ENCODE data around the gene SEZ6L.
A peak's percentile ranks its signal among the peaks of the same experiment; 100 is the strongest.

DNA sequence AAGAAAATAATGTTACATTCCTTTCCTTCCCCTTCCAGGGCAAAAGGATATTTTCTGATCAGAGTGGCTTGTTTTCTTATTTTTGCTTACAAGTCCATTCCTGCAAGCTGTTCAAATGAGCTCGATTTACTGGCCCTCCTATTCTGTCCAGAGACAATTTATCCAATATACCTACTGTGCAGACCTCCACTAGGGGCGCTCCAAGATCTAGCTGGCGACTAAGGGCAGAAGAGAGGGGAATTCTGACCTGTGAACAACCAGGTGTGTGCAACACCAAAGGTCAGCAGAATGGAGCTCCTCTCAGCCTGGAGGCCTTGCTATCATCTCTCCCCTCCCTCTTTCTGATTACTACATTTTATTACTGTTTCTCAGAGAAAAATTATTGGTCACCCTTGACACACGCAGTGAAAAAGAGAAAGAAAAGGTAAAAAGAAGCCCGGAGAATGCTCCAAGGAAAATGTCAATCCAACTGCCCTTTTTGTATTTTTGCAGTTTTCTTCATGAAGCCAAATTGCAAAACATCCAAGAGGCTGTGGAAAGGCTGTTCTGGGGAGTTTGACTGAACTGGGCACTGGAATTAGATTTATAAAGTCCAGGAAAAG, 3.2 kb downstream of the SEZ6L start:
- TF ChIP-seq, protein P1, sequence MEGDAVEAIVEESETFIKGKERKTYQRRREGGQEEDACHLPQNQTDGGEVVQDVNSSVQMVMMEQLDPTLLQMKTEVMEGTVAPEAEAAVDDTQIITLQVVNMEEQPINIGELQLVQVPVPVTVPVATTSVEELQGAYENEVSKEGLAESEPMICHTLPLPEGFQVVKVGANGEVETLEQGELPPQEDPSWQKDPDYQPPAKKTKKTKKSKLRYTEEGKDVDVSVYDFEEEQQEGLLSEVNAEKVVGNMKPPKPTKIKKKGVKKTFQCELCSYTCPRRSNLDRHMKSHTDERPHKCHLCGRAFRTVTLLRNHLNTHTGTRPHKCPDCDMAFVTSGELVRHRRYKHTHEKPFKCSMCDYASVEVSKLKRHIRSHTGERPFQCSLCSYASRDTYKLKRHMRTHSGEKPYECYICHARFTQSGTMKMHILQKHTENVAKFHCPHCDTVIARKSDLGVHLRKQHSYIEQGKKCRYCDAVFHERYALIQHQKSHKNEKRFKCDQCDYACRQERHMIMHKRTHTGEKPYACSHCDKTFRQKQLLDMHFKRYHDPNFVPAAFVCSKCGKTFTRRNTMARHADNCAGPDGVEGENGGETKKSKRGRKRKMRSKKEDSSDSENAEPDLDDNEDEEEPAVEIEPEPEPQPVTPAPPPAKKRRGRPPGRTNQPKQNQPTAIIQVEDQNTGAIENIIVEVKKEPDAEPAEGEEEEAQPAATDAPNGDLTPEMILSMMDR (conservative IDR thresholded peaks at IDR 0.05; ENCODE audit: low read depth, low read length): peak; percentile 63
- TF ChIP-seq EZH2 (IDR thresholded peaks at IDR 0.05; ENCODE audit: low read length, unreplicated experiment): no peak
